Testis (tissue), 3 donors: ENCODE results near the gene PTPRT. TPM values are rescaled to one million over a fixed set of nuclear protein-coding genes. Genes with fewer than 3 reads are reported as not detected.

Experiments used
- DNase-seq: peaks from one replicate; pipeline ENCODE4 v3.0.0-alpha.2; 2019
- H3K27ac ChIP-seq, 2 donors: fragments of 200-600 bp; sonication (generic); one replicate each; pipeline ENCODE4 v1.5.1; 2019
- H3K27me3 ChIP-seq: fragments of 200-600 bp; sonication (generic); one replicate; pipeline ENCODE4 v1.5.1; 2019
- H3K36me3 ChIP-seq: fragments of 200-600 bp; sonication (generic); one replicate; pipeline ENCODE4 v1.5.1; 2017; ENCODE audit warnings: low read depth; ENCODE audit errors: missing control alignments
- H3K4me1 ChIP-seq: fragments of 200-600 bp; sonication (generic); one replicate; pipeline ENCODE4 v1.5.1; 2019
- H3K4me3 ChIP-seq, 2 donors: fragments of 200-600 bp; sonication (generic); one replicate each; pipeline ENCODE4 v1.5.1; 2017 to 2019
- H3K9me3 ChIP-seq: fragments of 200-600 bp; sonication (generic); one replicate; pipeline ENCODE4 v1.5.1; 2017
- POLR2A ChIP-seq: fragments of 450-650 bp; IDR thresholded peaks from one replicate; pipeline ENCODE4 v1.6.1; 2017; ENCODE audit warnings: antibody characterized with exemption, mild to moderate bottlenecking, moderate library complexity
- WGBS, 2 donors: methylation state at CpG; one replicate each; pipeline ENCODE4 v1.1.5; 2018; 5-methylcytosine and 5-hydroxymethylcytosine counted together
- intact Hi-C: fragments of 100-400 bp; cut with DNase I; formaldehyde crosslinking; loops from one replicate; pipeline ENCODE4 v1.15.1; 2023; ENCODE audit warnings: low total_unique reads
- polyA plus RNA-seq: library from polyadenylated mRNA; stranded (reverse); fragments of 350-450 nt; fragmentation: Illumina TruSeq; extraction: RNeasy Lipid Tissue Mini Kit (QIAGEN cat#74804); gene quantifications from one replicate; pipeline ENCODE4 v1.2.3, GENCODE V29; 2014; ENCODE audit warnings: low read depth, low replicate concordance; ENCODE audit not compliant: insufficient read depth
- total RNA-seq, 2 donors: library from RNA; depleted of rRNA; stranded (reverse); fragments of >200 nt; gene quantifications; one replicate each; pipeline ENCODE4 v1.2.3, GENCODE V29; 2016
- TF ChIP-seq, protein P1 (sequence below), 3 experiments: fragments of 450-650 bp in 2 of 3; fragments of 200-600 bp in 1 of 3; sonication (generic) in 1 of 3; IDR thresholded peaks; one replicate each; pipeline ENCODE4 v1.5.1; 2016 to 2019; ENCODE audit warnings: antibody characterized with exemption in 3 of 3, mild to moderate bottlenecking in 2 of 3, moderate library complexity in 1 of 3

PTPRT gene
- total and polyA plus RNA-seq, 3 donors from 2014 or later: 2.3 to 2.5 (median 2.3) TPM

DNA sequence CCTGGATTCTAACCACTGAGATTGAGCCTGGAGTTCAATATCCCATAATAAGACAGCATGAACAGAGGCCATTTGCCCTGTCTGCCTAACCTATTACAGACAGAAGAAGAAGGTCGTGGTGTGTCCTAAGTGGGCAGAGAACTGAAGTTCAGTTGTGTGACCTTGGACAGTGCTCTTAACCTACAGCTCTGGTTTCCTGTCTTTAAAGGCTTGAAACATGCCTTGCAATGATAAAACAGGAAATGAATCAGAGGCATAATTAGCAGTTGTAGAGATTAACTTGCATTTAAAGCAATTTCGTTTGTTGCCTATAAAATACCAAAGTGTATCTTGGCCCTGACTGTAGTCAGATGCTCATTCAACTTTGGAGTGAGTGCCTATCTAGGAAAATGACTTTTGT lies 1064.3 kb downstream of the PTPRT start:
- intact Hi-C loops: no loop called here
- Histone ChIP-seq H3K27ac (no peak overlapping the region), H3K36me3 (no peaks in the 10 kb centered on the region), H3K4me3 (no peak overlapping the region), H3K9me3 (no peaks in the 10 kb centered on the region), H3K27me3 (no peaks in the 10 kb centered on the region), H3K4me1 (no peaks in the 10 kb centered on the region)
- no peak for TF ChIP-seq POLR2A
- TF ChIP-seq, protein P1, sequence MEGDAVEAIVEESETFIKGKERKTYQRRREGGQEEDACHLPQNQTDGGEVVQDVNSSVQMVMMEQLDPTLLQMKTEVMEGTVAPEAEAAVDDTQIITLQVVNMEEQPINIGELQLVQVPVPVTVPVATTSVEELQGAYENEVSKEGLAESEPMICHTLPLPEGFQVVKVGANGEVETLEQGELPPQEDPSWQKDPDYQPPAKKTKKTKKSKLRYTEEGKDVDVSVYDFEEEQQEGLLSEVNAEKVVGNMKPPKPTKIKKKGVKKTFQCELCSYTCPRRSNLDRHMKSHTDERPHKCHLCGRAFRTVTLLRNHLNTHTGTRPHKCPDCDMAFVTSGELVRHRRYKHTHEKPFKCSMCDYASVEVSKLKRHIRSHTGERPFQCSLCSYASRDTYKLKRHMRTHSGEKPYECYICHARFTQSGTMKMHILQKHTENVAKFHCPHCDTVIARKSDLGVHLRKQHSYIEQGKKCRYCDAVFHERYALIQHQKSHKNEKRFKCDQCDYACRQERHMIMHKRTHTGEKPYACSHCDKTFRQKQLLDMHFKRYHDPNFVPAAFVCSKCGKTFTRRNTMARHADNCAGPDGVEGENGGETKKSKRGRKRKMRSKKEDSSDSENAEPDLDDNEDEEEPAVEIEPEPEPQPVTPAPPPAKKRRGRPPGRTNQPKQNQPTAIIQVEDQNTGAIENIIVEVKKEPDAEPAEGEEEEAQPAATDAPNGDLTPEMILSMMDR (IDR thresholded peaks at IDR 0.05): no peak
- DNase-seq: no peak
- 34 to 50% methylated on average over 2 of the region's 2 CpGs for whole genome bisulfite sequencing, 2 donors

DNA sequence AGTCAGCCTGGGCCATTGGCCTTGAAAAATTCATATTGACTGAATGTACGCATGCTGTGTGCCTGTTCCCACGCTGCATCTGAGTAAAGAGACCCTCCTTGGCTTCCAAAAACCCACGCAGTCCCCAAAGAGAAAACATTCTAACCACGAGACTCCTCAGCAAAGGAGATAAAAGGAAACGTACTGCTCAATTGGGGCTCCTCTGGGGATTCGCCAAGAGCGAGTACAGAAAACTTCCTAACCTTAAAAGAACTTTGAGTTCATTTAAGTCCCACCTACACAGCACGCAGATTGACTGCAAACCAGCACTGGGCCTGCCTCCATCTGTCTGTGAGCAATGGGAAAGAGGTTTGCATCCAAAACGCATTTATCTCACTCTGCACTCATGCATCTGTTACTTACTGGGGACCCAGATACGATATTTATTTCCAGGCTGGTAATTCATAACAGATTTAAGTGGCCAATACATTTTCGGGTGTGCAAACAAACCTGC lies 1065.7 kb downstream of the PTPRT start:
- peak overlapping the region in 1 of 2 donors; percentile 2 for H3K27ac ChIP-seq
- intact Hi-C loops: no loop called here
- no peaks in the 10 kb centered on the region for H3K36me3 ChIP-seq
- H3K4me3 ChIP-seq: no peak overlapping the region
- TF ChIP-seq POLR2A: no peak
- TF ChIP-seq, protein P1 (IDR thresholded peaks at IDR 0.05): no peak
- H3K27me3 ChIP-seq: no peaks in the 10 kb centered on the region
- WGBS, 2 donors: 54 to 58% methylated on average over 11 of the region's 11 CpGs
- no peaks in the 10 kb centered on the region for H3K4me1 ChIP-seq
- DNase-seq: peak; percentile 36
- no peaks in the 10 kb centered on the region for H3K9me3 ChIP-seq

GRCh38 chr20:42118409-42119125 lies 1071.1 kb downstream of the PTPRT start:
- WGBS, 2 donors: 71 to 76% methylated on average over 7 of the region's 7 CpGs
- no peak for DNase-seq

DNA sequence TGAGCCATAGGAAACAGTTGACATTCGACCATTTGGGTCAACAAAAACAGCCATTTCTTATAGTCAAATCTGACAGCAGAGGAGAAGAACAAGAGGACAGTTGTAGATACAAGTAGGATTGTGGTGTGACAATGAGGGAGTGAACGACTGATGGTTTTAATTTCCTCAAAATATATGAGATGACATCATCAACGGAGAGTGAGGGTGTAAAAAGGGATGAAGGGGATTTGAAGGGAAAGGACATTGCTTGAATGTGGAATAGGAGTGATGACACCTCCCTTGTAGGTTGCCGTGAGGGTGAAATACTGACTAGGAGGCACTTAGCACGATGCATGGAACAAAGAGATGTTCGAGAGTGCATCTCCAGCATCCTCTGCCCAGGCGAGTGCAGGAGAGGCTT lies 1071.7 kb downstream of the PTPRT start:
- no peak overlapping the region for H3K4me3 ChIP-seq
- H3K4me1 ChIP-seq: no peaks in the 10 kb centered on the region
- no peaks in the 10 kb centered on the region for H3K9me3 ChIP-seq
- WGBS, 2 donors: 82 to 89% methylated on average over 7 of the region's 7 CpGs
- no peaks in the 10 kb centered on the region for H3K27me3 ChIP-seq
- intact Hi-C loops: no loop called here
- H3K27ac ChIP-seq: no peak overlapping the region
- no peaks in the 10 kb centered on the region for H3K36me3 ChIP-seq
- DNase-seq: no peak
- TF ChIP-seq, protein P1 (IDR thresholded peaks at IDR 0.05): no peak
- no peak for TF ChIP-seq POLR2A

More at GRCh38 chr20:42118409-42119125, 1071.1 kb downstream of the PTPRT start:
- TF ChIP-seq, protein P1 (IDR thresholded peaks at IDR 0.05): no peak
- TF ChIP-seq POLR2A: no peak
- intact Hi-C loops: no loop called here
- Histone ChIP-seq H3K27ac (no peak overlapping the region), H3K4me3 (no peak overlapping the region), H3K4me1 (no peaks in the 10 kb centered on the region), H3K9me3 (no peaks in the 10 kb centered on the region), H3K27me3 (no peaks in the 10 kb centered on the region), H3K36me3 (no peaks in the 10 kb centered on the region)

- no peaks in the 10 kb centered on the region for H3K4me1 ChIP-seq
- H3K36me3 ChIP-seq: no peaks in the 10 kb centered on the region
- no peak overlapping the region for H3K4me3 ChIP-seq
- 84 to 93% methylated on average over 6 to 8 of the region's 8 CpGs for WGBS, 2 donors
- H3K27ac ChIP-seq: no peak overlapping the region
- TF ChIP-seq POLR2A: no peak
- TF ChIP-seq, protein P1 (IDR thresholded peaks at IDR 0.05): no peak
- no peaks in the 10 kb centered on the region for H3K9me3 ChIP-seq
- DNase-seq: no peak
- intact Hi-C loops: no loop called here
- no peaks in the 10 kb centered on the region for H3K27me3 ChIP-seq
These were observed 1076.5 kb downstream of the PTPRT start for GRCh38 chr20:42113236-42113635.
